Dermis microvascular lymphatic vessel endothelial cell (primary cell): ENCODE data around the gene TMEM245. TPM values are rescaled to one million over a fixed set of nuclear protein-coding genes. Genes with fewer than 3 reads are reported as not detected.

Source experiments
- DNase-seq, 2 donors: peaks; one replicate each; pipeline versions ENCODE4 v3.0.0 to v3.0.0-alpha.2; 2010; ENCODE audit warnings: low read depth in 2 of 2
- total RNA-seq: library from RNA; depleted of rRNA; stranded (reverse); fragments of >200 nt; gene quantifications from 2 replicates; pipeline ENCODE4 v1.2.1, GENCODE V29; 2014

TMEM245 gene
- total RNA-seq, 1 donor from 2014 or later = 49.2 TPM

GRCh38 chr9:109101810-109102209 is 17.9 kb downstream of the TMEM245 start:
- peak; percentile 71 to 93 for DNase-seq

- peak in 1 of 2 donors; percentile 23 for DNase-seq
Measured at GRCh38 chr9:109101202-109101595, 18.5 kb downstream of the TMEM245 start.

GRCh38 chr9:109100543-109101201 is 19.1 kb downstream of the TMEM245 start:
- DNase-seq = no peak

- DNase-seq = no peak
Measured at GRCh38 chr9:109098960-109099308, 20.8 kb downstream of the TMEM245 start.

- peak; percentile 63 to 94 for DNase-seq
Measured at GRCh38 chr9:109098171-109098959, 21.4 kb downstream of the TMEM245 start.

- DNase-seq = no peak
Measured at GRCh38 chr9:109097146-109097545, 22.6 kb downstream of the TMEM245 start.

GRCh38 chr9:109095321-109095720 is 24.4 kb downstream of the TMEM245 start:
- no peak for DNase-seq

DNA sequence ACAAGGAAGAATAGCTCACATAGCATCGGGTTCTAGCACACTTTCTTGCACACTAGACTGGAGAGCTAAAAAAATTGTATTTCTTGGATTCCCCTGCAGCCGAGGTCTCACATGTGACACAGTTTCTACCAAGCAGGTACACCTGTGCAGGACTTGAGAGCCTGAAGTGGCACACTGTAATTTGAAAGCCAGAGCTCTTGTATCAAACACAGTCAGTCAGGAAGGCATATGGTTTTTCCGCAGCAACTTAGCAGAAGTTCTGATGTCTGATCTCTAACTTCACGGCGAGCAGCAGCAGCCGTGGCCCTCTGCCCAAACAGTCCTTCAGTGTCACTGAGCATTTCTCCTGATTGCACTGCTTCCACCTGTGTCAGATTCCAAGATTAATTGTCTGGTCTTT is 25.5 kb downstream of the TMEM245 start:
- DNase-seq = no peak

- no peak for DNase-seq
Measured at GRCh38 chr9:109092587-109092986, 27.2 kb downstream of the TMEM245 start.

- no peak for DNase-seq
Measured at GRCh38 chr9:109092051-109092580, 27.6 kb downstream of the TMEM245 start.

- no peak for DNase-seq
Measured at GRCh38 chr9:109088221-109088620, 31.5 kb downstream of the TMEM245 start.

DNA sequence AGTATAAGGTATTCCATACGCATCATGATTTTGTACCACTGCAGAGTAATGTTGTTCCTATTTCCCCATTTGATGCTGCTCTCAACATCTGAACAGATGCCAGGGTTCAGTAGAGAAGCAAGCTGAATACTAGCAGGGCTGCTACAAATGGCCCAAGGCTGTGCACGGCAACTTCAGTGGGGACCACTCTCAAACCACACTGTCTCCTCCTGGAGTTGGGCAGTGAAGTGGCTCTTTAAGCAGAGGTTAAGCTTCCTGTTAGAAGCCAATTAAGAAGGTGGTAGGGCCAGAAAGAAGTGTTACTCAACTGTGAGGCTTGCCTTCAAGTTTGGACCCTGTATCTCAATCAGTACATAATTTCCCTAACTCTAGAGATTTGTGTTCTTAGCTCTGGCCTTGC is 32.0 kb downstream of the TMEM245 start:
- no peak for DNase-seq

GRCh38 chr9:109086221-109086620 is 33.5 kb downstream of the TMEM245 start:
- peak in 1 of 2 donors; percentile 68 for DNase-seq

DNA sequence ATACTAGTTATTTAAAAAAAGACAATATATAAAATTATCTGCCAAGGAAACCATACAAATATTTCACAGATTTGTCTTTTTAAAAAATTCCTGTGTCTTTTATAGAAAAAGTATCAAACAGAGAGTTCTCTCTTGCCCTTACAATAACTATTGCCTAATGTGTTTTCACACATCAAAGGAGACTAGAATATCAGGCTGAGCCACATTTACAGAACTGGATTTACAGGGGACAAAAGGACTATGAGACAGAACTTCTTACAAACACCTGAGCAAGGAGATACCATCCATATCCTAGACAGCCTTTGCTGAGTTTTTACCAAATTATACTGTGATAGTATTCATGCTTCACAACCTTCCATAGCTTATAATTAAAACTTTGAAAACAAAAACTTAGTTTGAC is 34.2 kb downstream of the TMEM245 start:
- no peak for DNase-seq

GRCh38 chr9:109083813-109084405 is 35.8 kb downstream of the TMEM245 start:
- DNase-seq = no peak

- no peak for DNase-seq
Measured at GRCh38 chr9:109083141-109083540, 36.6 kb downstream of the TMEM245 start.

DNA sequence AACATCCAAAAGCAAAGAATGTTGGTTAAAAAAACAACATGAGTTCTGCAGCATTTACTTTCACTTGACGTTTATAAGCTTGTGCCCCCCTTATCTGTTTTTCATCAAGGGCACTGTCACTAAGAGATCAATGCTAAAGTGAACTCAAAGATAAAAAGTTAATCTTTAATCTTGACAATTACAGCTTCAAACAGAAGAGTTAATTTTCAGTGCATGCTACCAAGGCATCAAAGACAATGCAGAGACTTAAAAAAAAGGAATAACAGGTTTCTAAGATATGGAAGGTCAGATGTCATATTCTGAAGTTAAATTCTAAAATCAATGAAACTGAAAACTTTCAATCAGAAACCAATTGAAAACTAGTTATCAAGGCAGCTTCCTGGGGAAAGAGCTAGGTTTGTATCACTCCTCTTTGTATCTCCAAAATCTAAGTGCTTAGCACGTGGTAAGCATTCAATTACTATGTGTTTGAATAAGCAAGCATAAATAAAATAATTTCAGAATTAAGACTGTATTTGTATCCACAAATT is 37.6 kb downstream of the TMEM245 start:
- DNase-seq = no peak

DNA sequence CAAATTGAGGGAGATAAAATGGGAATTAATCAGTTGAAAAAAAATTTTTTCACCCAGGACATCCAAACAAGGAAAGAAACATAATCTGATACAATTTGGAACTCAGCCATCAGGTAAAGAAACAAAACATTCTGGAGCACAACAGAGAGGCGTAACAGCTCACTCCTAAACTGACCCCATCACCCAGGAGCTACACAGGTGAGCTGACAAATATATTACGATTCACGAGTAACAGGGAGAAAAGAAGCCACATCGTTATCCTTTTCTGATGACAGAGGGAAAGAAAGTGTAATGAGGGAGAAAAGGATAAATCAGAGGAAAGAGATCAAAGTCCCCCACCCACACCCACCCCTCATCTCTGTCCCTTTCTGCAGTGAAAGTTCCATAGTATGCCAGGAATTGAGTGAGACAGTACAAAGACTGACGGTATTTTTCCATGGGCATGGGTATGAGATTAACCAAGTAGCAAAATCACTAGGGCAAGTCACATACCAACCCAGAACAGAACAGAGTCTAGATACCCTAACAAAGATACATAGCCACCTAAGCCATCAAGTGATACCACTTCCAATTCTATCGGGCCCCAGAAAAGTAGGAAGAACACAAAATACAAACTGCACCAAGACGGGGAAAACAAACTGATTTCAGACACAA is 45.4 kb downstream of the TMEM245 start:
- DNase-seq = no peak

- no peak for DNase-seq
Measured at GRCh38 chr9:109072821-109073435, 46.8 kb downstream of the TMEM245 start.

GRCh38 chr9:109072133-109072692 is 47.5 kb downstream of the TMEM245 start:
- DNase-seq = no peak

- DNase-seq = no peak
Measured at GRCh38 chr9:109068764-109069163, 51.0 kb downstream of the TMEM245 start.
